C4-2B (cell line): ENCODE data around the gene ERLEC1.

Experiments
- CTCF ChIP-seq: fragments of 450-650 bp; conservative IDR thresholded peaks from 2 replicates; pipeline ENCODE4 v1.5.1; 2017; ENCODE audit warnings: mild to moderate bottlenecking
- ZFX ChIP-seq: fragments of 450-650 bp; IDR thresholded peaks from 2 replicates; pipeline ENCODE4 v1.6.1; 2017

- no peak for TF ChIP-seq CTCF
- no peak for TF ChIP-seq ZFX
Measured at GRCh38 chr2:53778536-53779162, 8.2 kb upstream of the ERLEC1 start.
